PFSK-1 (cell line): ENCODE data around the gene TYMP.
A peak's percentile ranks its signal among the peaks of the same experiment; 100 is the strongest.

ENCODE experiments used
- POLR2AphosphoS5 ChIP-seq: IDR thresholded peaks from 2 replicates; pipeline ENCODE4 v1.6.1; 2012; ENCODE audit warnings: low read depth, mild to moderate bottlenecking, control low read depth, low read length, moderate library complexity
- SIN3A ChIP-seq: IDR thresholded peaks from 2 replicates; pipeline ENCODE4 v1.6.1; 2012; ENCODE audit warnings: mild to moderate bottlenecking, low read length, moderate library complexity, borderline replicate concordance; ENCODE audit not compliant: insufficient read depth
- TAF1 ChIP-seq: IDR thresholded peaks from 2 replicates; pipeline ENCODE4 v1.6.1; 2012; ENCODE audit warnings: low read length, control low read depth, borderline replicate concordance; ENCODE audit not compliant: insufficient read depth
- TF ChIP-seq, protein P1 (sequence below), 2 experiments: IDR thresholded peaks; 2 replicates each; pipeline versions ENCODE4 v1.6.1 to v1.8.0; 2011 to 2012; ENCODE audit warnings: low read depth in 2 of 2, low read length in 2 of 2, control low read depth in 1 of 2, inconsistent platforms in 1 of 2, mild to moderate bottlenecking in 1 of 2, moderate library complexity in 1 of 2; ENCODE audit not compliant: insufficient read depth in 1 of 2

DNA sequence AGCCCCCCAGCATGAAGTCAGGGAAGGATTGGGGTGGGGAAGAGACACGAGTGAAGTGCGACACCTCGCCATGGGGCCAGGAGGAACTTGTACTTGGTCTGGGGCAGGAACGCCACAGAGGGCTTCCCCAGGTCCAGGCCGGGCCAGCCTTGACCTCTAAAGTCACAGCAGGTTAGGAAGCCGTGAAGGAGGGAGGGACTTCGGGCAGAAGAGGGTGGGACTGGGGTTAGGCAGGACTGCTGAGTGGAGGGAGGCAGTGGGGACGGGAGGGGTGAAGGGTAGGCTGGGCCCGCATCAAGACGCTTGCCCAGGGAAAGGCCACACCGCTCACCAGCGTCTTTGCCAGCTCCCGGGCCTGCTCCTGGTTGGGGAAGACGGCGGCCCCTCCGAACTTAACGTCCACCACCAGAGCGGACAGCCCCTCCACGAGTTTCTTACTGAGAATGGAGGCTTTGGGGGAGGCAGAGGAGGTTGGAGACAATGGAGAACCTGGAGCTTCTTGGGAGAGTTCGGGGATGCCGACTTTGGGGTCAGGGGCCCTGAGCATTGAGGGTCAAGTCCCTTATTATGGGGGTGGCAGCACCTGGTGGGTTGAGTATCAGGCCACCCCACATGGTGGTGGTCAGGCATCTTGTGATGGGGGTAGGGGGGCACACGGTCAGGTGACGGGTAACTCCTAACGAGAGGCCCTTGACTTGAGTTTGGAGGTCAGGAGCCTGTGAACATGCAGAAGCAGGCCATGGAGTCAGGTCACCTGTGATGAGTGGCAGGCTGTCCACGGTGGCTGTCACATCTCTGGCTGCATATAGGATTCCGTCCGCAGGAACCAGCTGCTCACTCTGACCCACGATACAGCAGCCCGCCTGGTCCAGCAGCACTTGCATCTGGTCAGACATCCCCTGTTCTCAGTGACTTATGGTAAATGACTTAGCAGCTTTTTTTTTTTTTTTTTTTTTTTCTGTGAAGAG is 2.7 kb downstream of the TYMP start:
- TF ChIP-seq POLR2AphosphoS5: peak; percentile 46; the same call in 1 of the 2 replicates
- TF ChIP-seq TAF1: no peak
- no peak for TF ChIP-seq SIN3A
- TF ChIP-seq, protein P1, sequence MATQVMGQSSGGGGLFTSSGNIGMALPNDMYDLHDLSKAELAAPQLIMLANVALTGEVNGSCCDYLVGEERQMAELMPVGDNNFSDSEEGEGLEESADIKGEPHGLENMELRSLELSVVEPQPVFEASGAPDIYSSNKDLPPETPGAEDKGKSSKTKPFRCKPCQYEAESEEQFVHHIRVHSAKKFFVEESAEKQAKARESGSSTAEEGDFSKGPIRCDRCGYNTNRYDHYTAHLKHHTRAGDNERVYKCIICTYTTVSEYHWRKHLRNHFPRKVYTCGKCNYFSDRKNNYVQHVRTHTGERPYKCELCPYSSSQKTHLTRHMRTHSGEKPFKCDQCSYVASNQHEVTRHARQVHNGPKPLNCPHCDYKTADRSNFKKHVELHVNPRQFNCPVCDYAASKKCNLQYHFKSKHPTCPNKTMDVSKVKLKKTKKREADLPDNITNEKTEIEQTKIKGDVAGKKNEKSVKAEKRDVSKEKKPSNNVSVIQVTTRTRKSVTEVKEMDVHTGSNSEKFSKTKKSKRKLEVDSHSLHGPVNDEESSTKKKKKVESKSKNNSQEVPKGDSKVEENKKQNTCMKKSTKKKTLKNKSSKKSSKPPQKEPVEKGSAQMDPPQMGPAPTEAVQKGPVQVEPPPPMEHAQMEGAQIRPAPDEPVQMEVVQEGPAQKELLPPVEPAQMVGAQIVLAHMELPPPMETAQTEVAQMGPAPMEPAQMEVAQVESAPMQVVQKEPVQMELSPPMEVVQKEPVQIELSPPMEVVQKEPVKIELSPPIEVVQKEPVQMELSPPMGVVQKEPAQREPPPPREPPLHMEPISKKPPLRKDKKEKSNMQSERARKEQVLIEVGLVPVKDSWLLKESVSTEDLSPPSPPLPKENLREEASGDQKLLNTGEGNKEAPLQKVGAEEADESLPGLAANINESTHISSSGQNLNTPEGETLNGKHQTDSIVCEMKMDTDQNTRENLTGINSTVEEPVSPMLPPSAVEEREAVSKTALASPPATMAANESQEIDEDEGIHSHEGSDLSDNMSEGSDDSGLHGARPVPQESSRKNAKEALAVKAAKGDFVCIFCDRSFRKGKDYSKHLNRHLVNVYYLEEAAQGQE (IDR thresholded peaks at IDR 0.05; ENCODE audit: insufficient read depth in 1 of 2, low read depth in 2 of 2, low read length in 2 of 2): no peak
